ENCODE results near the gene SORBS2. TPM values are rescaled to one million over a fixed set of nuclear protein-coding genes. Genes with fewer than 3 reads are reported as not detected.

The SORBS2 gene
- total RNA-seq, 4 donors from 2014 or later, result 17.4 to 40.8 (median 21.9) TPM

- Histone ChIP-seq H3K27me3 (peaks cover 8% of the 10 kb centered on the region), H3K4me1 (peaks cover 12% of the 10 kb centered on the region), H3K27ac (no peak overlapping the region), H3K4me3 (no peak overlapping the region), H3K9me3 (no peaks in the 10 kb centered on the region), H3K36me3 (no peaks in the 10 kb centered on the region)
- TF ChIP-seq POLR2A (IDR thresholded peaks at IDR 0.05) (no peak), EP300 (IDR thresholded peaks at IDR 0.05) (no peak), POLR2AphosphoS5 (IDR thresholded peaks at IDR 0.05) (no peak)
- TF ChIP-seq, protein P1, sequence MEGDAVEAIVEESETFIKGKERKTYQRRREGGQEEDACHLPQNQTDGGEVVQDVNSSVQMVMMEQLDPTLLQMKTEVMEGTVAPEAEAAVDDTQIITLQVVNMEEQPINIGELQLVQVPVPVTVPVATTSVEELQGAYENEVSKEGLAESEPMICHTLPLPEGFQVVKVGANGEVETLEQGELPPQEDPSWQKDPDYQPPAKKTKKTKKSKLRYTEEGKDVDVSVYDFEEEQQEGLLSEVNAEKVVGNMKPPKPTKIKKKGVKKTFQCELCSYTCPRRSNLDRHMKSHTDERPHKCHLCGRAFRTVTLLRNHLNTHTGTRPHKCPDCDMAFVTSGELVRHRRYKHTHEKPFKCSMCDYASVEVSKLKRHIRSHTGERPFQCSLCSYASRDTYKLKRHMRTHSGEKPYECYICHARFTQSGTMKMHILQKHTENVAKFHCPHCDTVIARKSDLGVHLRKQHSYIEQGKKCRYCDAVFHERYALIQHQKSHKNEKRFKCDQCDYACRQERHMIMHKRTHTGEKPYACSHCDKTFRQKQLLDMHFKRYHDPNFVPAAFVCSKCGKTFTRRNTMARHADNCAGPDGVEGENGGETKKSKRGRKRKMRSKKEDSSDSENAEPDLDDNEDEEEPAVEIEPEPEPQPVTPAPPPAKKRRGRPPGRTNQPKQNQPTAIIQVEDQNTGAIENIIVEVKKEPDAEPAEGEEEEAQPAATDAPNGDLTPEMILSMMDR (IDR thresholded peaks at IDR 0.05), result no peak
- DNase-seq (ENCODE audit: low spot score in 2 of 2), result no peak
- 48% methylated on average over 1 of the region's 1 CpG for WGBS
Measured at GRCh38 chr4:185585211-185585610, 226.8 kb downstream of the SORBS2 start.

DNA sequence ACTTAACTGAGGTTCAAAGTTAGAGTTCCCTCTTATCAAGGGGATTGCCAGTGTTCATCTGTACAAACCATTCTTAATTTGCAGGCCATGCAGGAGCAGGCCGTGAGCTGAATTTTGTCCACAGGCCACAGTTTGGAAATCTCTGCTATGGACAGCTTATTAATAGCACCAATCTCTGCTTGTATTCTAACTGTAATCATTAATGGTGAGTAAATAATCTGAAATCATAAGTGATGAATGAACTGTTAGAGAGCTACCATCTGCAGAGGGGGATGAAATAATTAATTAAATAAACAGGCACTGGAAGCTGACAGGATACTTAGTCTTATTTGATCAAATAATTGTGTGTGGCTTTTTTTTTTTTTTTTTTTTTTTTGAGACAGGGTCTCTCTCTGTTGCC lies 228.2 kb downstream of the SORBS2 start:
- WGBS, result 94% methylated on average over 1 of the region's 1 CpG
- no peak for DNase-seq (ENCODE audit: low spot score in 2 of 2)

GRCh38 chr4:185582651-185583400 lies 229.2 kb downstream of the SORBS2 start:
- DNase-seq (ENCODE audit: low spot score in 2 of 2), result no peak
- H3K4me3 ChIP-seq, result no peak overlapping the region
- peaks cover 2% of the 10 kb centered on the region for H3K27me3 ChIP-seq
- no peaks in the 10 kb centered on the region for H3K36me3 ChIP-seq
- TF ChIP-seq, protein P1 (IDR thresholded peaks at IDR 0.05), result no peak
- TF ChIP-seq EP300 (IDR thresholded peaks at IDR 0.05) (no peak), POLR2A (IDR thresholded peaks at IDR 0.05) (no peak), POLR2AphosphoS5 (IDR thresholded peaks at IDR 0.05) (no peak)
- 79% methylated on average over 7 of the region's 7 CpGs for whole genome bisulfite sequencing
- no peak overlapping the region for H3K27ac ChIP-seq
- peaks cover 8% of the 10 kb centered on the region for H3K4me1 ChIP-seq
- H3K9me3 ChIP-seq, result no peaks in the 10 kb centered on the region

More for the DNA sequence above, 228.2 kb downstream of the SORBS2 start:
- no peaks in the 10 kb centered on the region for H3K9me3 ChIP-seq
- H3K4me1 ChIP-seq, result peaks cover 12% of the 10 kb centered on the region
- H3K36me3 ChIP-seq, result no peaks in the 10 kb centered on the region
- no peak overlapping the region for H3K27ac ChIP-seq
- H3K4me3 ChIP-seq, result no peak overlapping the region
- peaks cover 6% of the 10 kb centered on the region for H3K27me3 ChIP-seq
- no peak for TF ChIP-seq POLR2AphosphoS5 (IDR thresholded peaks at IDR 0.05)
- no peak for TF ChIP-seq POLR2A (IDR thresholded peaks at IDR 0.05)
- TF ChIP-seq, protein P1 (IDR thresholded peaks at IDR 0.05), result no peak
- no peak for TF ChIP-seq EP300 (IDR thresholded peaks at IDR 0.05)

GRCh38 chr4:185580699-185581098 lies 231.3 kb downstream of the SORBS2 start:
- 82% methylated on average over 9 of the region's 12 CpGs for WGBS
- no peak for TF ChIP-seq EP300 (IDR thresholded peaks at IDR 0.05)
- no peak for TF ChIP-seq POLR2A (IDR thresholded peaks at IDR 0.05)
- DNase-seq (ENCODE audit: low spot score in 2 of 2), result no peak
- Histone ChIP-seq H3K27me3 (no peaks in the 10 kb centered on the region), H3K4me1 (no peaks in the 10 kb centered on the region), H3K27ac (no peak overlapping the region), H3K4me3 (no peak overlapping the region), H3K9me3 (no peaks in the 10 kb centered on the region), H3K36me3 (no peaks in the 10 kb centered on the region)

DNA sequence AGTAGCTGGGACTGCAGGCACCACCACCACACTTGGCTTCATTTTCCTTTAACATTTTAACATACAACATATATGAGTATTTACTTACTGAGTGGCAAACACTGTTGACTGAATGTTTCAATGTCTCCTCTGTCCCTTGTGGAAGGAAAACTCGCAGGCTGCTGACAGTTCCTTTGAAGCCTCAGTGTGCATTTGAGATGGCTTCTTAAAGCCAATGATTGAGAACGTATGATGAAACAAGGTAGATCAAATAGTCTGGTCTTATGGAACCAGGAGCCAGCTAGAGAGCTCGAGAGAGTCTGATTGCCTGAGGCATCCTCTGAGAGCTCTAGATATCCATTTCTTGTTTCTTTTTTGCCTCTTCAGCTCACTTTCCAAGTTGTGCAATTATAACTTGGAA lies 233.7 kb downstream of the SORBS2 start:
- Histone ChIP-seq H3K4me3 (no peak overlapping the region), H3K36me3 (no peaks in the 10 kb centered on the region), H3K4me1 (peaks cover 5% of the 10 kb centered on the region), H3K27me3 (no peaks in the 10 kb centered on the region), H3K9me3 (no peaks in the 10 kb centered on the region), H3K27ac (no peak overlapping the region)
- WGBS, result 78% methylated on average over 3 of the region's 3 CpGs
- TF ChIP-seq POLR2A (IDR thresholded peaks at IDR 0.05) (no peak), POLR2AphosphoS5 (IDR thresholded peaks at IDR 0.05) (no peak), EP300 (IDR thresholded peaks at IDR 0.05) (no peak)
- TF ChIP-seq, protein P1 (IDR thresholded peaks at IDR 0.05), result no peak
- no peak for DNase-seq (ENCODE audit: low spot score in 2 of 2)

All from suprapubic skin (tissue), 4 donors.